ENCODE results near the gene TMEM145.

TMEM145 gene

DNA sequence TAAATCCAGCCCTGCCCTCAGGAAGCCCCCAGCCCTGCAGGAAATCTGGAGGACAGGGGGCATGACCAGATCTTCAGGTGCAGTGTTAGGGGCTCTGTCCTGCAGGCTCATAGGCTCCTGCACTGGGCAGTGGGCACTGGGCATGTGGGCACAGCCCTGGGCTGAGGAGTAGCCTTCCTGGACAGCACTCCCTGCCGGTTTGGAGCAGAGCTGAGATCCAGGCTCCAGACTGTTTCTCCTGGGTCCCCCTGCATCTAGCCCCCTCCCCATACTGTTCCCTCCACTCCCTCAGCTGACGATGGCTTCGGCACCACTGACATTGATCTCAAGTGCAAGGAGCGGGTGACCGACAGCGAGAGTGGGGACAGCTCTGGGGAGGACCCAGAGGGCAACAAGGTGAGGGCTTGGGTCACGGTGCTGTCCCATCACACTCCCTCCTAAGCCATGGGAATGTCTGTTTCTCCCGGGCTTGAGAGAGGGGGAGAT, 23.5 kb upstream of the TMEM145 start:
- no peak for DNase-seq (ENCODE audit: low read depth)

GRCh38 chr19:42290136-42290522, 23.0 kb upstream of the TMEM145 start:
- no peak for DNase-seq (ENCODE audit: low read depth)

DNA sequence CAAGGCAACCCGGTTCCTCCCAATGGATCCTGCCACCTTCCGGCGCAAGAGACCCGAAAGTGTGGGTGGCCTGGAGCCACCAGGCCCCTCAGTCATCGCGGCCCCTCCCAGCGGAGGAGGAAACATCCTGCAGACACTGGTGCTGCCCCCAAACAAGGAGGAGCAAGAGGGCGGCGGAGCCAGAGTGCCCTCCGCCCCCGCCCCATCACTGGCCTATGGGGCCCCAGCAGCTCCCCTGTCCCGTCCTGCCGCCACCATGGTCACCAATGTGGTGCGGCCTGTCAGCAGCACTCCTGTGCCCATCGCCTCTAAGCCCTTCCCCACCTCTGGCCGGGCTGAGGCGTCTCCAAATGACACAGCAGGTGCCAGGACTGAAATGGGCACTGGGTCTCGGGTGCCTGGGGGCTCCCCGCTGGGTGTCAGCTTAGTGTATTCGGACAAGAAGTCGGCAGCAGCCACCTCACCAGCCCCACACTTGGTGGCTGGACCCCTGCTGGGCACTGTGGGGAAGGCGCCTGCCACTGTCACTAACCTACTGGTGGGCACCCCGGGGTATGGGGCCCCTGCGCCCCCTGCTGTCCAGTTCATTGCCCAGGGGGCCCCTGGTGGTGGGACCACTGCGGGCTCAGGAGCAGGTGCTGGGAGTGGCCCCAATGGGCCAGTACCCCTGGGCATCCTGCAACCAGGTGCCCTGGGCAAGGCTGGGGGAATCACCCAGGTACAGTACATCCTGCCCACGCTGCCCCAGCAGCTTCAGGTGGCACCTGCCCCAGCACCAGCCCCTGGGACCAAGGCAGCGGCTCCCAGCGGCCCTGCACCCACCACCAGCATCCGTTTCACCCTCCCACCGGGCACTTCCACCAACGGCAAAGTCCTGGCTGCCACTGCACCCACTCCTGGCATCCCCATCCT, 22.3 kb upstream of the TMEM145 start:
- peak; percentile 42 for DNase-seq (ENCODE audit: low read depth)

DNA sequence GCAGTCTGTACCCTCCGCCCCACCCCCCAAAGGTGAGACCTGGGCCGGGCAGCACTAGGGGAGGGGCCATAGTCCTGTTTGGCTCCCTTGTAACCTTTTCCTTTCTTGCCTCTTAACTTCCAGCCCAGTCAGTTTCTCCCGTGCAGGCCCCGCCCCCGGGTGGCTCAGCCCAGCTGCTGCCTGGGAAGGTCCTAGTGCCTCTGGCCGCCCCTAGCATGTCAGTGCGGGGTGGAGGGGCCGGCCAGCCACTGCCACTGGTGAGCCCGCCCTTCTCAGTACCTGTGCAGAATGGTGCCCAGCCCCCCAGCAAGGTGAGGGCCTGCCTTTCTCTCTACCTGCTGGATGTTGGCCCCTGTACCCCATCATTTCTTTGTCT, 21.7 kb upstream of the TMEM145 start:
- DNase-seq (ENCODE audit: low read depth): no peak

DNA sequence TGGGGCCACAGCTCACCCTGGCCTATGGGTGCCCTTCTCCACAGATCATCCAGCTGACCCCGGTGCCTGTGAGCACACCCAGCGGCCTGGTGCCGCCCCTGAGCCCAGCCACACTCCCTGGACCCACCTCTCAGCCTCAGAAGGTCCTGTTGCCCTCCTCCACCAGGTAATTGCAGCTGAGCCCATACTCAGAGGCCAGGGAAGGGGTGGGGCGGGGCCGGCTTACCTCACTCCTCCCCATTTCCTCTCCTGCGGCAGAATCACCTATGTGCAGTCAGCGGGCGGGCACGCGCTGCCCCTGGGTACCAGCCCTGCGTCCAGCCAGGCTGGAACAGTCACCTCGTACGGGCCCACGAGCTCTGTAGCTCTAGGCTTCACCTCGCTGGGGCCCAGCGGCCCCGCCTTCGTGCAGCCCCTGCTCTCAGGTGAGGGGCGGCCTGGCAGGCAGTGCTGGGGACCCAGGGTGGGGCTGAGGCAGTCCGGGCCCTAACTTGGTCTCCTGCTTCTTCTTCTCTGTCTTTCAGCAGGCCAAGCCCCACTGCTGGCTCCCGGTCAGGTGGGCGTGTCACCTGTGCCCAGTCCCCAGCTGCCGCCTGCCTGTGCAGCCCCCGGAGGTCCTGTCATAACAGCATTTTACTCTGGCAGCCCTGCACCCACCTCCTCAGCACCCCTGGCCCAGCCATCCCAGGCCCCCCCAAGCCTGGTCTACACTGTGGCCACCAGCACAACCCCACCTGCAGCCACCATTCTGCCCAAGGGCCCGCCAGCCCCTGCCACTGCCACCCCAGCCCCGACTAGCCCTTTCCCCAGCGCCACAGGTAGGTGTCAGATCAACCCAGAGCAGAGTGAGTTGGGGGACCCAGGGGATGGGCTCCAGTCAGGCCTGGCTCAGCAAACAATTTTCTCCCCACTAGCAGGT, 20.8 kb upstream of the TMEM145 start:
- no peak for DNase-seq (ENCODE audit: low read depth)

- DNase-seq (ENCODE audit: low read depth): no peak
Measured at GRCh38 chr19:42292963-42293362, 20.1 kb upstream of the TMEM145 start.

GRCh38 chr19:42293540-42293939, 19.6 kb upstream of the TMEM145 start:
- no peak for DNase-seq (ENCODE audit: low read depth)

GRCh38 chr19:42293948-42294347, 19.2 kb upstream of the TMEM145 start:
- no peak for DNase-seq (ENCODE audit: low read depth)

GRCh38 chr19:42294471-42295137, 18.5 kb upstream of the TMEM145 start:
- no peak for DNase-seq (ENCODE audit: low read depth)

DNA sequence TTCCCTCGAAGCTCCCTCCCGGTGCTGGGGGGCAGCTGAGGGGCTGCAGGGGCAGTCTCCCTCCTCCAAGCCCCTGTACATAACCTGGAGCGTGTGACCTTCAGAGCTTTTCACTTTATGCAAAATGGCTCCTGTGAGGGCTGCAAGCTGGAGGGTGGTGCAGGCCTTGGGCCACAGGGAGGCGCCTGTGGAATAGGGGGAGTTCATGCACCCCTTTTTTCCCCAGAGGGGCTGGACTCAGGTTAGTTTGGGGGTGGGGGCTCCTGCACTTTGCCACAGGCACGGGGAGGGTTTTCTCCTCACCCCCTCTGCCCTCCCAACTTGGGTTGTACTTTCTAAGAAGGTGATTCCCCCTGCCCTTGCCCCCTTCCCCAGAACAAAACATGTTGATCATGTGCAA, 17.8 kb upstream of the TMEM145 start:
- DNase-seq (ENCODE audit: low read depth): no peak

DNA sequence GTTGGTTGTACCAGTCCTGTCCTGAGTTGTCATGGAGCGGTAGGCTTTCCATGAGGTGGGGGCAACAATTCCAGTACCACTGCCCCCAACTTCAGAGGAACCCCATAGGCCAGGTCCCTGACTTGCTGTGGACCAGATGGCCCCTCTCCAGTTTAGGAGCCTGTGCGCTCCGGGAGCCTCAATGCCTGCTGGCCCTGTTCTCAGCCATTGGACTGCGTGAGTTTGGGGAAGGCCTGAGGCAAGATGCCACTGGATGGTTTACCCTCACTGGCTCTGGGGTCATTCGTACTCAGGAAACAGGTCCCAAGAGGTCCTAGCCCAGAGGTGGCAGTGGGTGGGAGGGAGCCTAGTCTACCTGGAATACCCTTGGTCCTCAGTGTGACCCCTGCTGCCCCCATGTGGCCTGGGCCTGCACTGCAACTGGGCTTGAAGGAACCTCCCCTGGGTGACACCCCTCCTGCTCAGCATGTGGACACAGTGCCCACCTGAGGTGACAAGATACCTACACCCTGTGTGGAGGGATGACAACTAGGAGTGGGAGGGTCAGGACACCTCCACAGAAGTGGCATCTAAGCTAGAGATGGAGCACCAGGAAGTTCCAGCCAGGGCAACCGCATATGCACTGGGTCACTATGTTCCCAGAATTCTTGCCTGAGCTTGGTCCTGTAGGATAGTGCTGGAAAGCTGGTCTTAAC, 17.1 kb upstream of the TMEM145 start:
- peak; percentile 84 for DNase-seq (ENCODE audit: low read depth)

GRCh38 chr19:42297039-42297438, 16.1 kb upstream of the TMEM145 start:
- no peak for DNase-seq (ENCODE audit: low read depth)

DNA sequence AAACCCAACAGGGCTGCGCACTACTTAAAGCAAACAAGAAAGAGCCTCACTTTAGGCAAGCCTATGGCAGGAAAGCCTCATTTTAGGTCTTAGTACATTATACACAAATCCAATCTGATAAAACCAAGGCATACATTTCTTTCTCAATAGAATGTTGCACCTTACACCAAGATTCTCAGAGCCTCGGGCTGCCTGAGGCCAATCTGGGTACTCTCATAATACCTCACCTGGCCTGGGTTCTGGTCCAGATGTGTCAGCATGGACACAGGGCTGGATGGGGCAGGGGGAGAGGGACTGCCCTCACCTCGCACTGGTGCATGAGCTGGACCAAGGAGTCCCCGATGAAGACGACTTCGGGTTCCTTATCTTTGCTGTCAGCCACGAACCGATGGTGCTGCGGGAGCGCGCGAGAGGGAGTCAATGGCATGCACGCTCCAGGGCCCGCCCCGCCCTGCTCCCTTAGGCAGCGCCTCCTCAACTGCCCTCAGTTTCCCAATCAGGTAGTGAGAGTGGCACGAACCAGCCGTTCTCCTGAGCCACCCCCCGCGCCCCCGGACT, 11.4 kb upstream of the TMEM145 start, which contains the start of gene PRR19:
PRR19 (plus strand) TSS at position 487 of the 558 bp plus-strand sequence. CDS start 7,453 bp downstream, outside the sequence.
- no peak for DNase-seq (ENCODE audit: low read depth)

DNA sequence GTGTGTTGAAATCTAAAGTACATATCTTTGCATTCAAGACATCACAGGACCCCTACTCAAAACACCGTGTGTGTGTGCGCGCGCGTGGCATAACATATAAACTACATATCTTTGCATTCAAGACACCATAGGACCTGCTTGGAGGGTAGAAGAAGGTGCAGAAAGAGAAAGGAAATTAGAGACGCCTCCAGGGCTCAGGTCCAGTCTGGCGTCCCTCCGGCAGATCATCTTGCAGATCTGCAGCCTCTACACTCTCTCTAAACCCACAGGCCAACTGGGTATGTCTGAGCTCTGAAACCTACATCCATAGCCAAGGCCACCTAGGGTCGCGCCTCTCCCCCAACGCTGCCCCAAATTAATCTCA, 10.0 kb upstream of the TMEM145 start:
- DNase-seq (ENCODE audit: low read depth): no peak

- no peak for DNase-seq (ENCODE audit: low read depth)
Measured at GRCh38 chr19:42303876-42304275, 9.2 kb upstream of the TMEM145 start.

- DNase-seq (ENCODE audit: low read depth): no peak
Measured at GRCh38 chr19:42306646-42307045, 6.5 kb upstream of the TMEM145 start.

DNA sequence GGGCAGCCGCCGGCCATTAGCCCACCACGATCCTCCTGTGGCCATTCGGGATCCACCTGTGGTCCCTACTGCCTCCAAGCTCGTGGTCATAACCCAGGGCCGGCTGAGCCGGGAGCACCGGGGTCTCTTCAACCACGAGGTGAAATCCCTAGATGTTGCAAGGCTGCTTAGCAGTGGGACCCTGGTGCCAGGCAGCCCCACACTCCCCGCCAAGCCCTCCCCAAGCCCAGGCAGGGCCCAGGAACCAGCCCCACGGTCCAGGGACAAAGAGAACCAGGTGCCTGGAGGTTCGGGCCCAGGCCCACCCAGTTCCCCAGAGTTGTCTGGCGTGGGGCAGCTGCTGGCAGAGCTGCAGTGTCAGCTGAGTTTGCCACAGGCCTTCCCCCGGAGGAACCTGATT, 3.4 kb upstream of the TMEM145 start:
- DNase-seq (ENCODE audit: low read depth): no peak

DNA sequence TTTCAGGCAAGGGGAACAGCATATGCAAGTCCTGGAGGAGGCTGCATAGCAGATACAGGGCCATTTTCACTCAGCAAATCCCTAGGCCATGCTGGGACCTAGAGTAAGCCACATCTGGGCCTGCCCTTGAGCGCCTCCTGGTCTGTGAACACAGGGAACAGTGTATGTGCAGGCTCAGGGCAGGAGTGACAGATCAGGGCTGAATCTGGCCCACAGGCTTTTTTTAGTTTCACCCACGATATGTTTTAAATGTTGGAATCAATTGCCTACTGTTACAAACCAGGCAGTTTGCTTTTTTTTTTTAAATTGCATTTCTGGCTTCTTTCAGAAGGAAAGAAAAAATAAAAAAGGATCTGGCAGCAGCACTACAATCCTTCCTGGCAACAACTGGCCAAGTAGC, 1.5 kb upstream of the TMEM145 start:
- no peak for DNase-seq (ENCODE audit: low read depth)

DNA sequence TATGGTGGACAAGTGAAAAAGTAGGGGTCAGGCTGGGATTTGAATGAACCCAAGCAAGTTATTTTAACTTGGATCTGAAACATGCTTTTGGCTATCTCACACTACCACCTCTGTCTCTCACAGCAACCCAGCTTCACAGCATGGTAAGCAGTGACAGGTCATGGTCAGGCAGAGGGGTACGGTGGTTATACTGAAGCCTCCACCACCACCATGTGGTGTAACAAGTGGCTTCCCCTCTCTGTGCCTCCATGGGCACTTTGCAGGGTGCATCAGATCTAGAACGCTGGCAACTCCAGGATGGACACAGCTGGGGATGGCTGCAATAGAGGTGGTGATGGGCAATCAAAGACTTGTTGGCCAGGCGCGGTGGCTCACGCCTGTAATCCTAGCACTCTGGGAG, 739 bp upstream of the TMEM145 start:
- DNase-seq (ENCODE audit: low read depth): no peak

GRCh38 chr19:42313840-42314755, 989 bp downstream of the TMEM145 start:
- DNase-seq (ENCODE audit: low read depth): no peak

Data from stimulated activated CD8-positive, alpha-beta memory T cell treated with anti-CD3 and anti-CD28 coated beads, Interleukin-12 subunit alpha, Interleukin-12 subunit beta, amount 100 ng/mL, for 1 hour (primary cell).